AG10803 (cell line): Measurements from ENCODE around the gene PLCG1.
A peak's percentile ranks its signal among the peaks of the same experiment; 100 is the strongest.

Experiments used
- DNase-seq: peaks from one replicate; pipeline ENCODE4 v3.0.0; 2010; ENCODE audit warnings: low read depth
- H3K4me3 ChIP-seq: 2 replicates; pipeline ENCODE4 v1.5.1; 2011; ENCODE audit warnings: mild to moderate bottlenecking, low read length, control low read depth
- TF ChIP-seq, protein P1 (sequence below): conservative IDR thresholded peaks from 2 replicates; pipeline ENCODE4 v1.5.1; 2011; ENCODE audit warnings: mild to moderate bottlenecking, low read length, control low read depth, inconsistent platforms

PLCG1 gene

DNA sequence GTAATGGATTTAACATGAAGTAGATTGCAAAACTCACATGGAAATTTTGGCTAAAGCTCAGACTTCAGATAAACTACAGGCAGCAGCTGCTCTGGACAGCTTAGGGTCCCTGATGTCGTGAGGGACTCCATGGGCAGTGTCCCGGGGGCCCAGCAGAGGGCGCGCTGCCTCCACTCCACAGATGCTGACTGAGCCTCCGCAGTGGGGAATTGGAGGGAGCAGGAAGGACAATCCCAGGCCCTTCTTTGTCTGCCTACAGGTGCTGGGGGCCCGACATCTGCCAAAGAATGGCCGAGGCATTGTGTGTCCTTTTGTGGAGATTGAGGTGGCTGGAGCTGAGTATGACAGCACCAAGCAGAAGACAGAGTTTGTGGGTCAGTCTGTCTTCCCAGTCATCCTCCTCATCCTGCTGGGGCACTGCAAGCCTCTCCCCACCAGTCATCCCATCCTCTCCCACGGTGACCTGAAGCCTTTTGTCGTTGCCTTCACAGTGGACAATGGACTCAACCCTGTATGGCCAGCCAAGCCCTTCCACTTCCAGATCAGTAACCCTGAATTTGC, 35.9 kb downstream of the PLCG1 start:
- TF ChIP-seq, protein P1, sequence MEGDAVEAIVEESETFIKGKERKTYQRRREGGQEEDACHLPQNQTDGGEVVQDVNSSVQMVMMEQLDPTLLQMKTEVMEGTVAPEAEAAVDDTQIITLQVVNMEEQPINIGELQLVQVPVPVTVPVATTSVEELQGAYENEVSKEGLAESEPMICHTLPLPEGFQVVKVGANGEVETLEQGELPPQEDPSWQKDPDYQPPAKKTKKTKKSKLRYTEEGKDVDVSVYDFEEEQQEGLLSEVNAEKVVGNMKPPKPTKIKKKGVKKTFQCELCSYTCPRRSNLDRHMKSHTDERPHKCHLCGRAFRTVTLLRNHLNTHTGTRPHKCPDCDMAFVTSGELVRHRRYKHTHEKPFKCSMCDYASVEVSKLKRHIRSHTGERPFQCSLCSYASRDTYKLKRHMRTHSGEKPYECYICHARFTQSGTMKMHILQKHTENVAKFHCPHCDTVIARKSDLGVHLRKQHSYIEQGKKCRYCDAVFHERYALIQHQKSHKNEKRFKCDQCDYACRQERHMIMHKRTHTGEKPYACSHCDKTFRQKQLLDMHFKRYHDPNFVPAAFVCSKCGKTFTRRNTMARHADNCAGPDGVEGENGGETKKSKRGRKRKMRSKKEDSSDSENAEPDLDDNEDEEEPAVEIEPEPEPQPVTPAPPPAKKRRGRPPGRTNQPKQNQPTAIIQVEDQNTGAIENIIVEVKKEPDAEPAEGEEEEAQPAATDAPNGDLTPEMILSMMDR, result peak; percentile 97
- peak; percentile 80 for DNase-seq
- no peak overlapping the region for H3K4me3 ChIP-seq

DNA sequence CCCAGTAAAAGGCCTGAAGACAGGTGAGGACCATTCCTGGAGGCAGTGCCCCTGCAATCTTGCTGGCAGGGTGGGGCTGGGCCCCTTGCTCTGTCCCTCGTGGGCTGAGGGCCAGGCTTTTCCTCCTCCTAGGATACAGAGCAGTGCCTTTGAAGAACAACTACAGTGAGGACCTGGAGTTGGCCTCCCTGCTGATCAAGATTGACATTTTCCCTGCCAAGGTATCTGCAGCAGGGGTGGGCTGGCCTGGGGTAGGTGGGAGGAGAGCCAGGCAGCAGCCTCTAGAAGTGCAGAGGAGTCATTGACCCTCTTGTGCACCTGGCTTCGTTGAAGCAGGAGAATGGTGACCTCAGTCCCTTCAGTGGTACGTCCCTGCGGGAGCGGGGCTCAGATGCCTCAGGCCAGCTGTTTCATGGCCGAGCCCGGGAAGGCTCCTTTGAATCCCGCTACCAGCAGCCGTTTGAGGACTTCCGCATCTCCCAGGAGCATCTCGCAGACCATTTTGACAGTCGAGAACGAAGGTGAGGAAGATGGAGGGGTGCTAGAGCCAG, 36.5 kb downstream of the PLCG1 start:
- TF ChIP-seq, protein P1, result no peak
- DNase-seq, result no peak
- no peak overlapping the region for H3K4me3 ChIP-seq

DNA sequence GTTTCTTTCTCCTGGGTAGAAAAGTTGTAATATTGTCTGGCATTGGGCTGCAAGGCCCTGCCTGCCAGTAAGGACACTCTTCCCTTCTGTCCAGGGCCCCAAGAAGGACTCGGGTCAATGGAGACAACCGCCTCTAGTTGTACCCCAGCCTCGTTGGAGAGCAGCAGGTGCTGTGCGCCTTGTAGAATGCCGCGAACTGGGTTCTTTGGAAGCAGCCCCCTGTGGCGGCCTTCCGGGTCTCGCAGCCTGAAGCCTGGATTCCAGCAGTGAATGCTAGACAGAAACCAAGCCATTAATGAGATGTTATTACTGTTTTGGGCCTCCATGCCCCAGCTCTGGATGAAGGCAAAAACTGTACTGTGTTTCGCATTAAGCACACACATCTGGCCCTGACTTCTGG, 37.0 kb downstream of the PLCG1 start:
- TF ChIP-seq, protein P1, result no peak
- H3K4me3 ChIP-seq, result no peak overlapping the region
- no peak for DNase-seq

DNA sequence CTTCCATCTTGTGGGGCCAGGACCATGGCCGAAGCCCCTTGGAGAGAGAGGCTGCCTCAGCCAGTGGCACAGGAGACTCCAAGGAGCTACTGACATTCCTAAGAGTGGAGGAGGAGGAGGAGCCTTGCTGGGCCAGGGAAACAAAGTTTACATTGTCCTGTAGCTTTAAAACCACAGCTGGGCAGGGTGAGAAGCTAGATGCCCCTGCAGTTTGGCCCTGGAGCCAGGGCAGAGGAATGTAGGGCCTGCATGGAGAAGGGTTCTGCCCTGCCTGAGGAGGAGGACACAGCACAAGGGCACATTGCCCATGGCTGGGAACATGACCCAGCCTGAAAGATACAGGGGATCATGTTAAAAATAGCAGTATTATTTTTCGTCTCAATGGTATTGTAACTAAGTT, 37.4 kb downstream of the PLCG1 start:
- peak; percentile 35 for DNase-seq
- H3K4me3 ChIP-seq, result no peak overlapping the region
- TF ChIP-seq, protein P1, result no peak

DNA sequence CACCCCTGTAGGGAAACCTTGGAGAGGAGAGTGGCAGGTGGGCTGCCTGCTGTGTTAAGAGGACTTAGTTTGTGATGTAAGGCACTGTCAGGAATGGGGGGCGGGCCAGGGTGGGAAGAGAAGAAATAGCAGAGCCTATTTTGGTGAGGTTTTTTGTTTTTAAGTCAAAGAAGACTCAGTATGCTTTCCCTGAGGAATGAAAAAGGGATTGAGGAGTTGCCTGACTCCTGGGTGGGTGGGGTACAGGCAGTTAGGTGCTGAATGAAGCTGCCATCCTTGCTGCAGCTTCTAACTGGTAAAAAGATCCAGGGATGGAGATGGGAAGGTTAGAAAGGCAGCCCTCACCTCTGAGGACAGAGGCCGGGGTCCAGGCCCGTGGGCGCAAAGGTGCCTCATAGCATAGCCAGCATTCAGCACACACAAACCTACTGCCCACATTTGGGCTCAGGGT, 37.9 kb downstream of the PLCG1 start:
- DNase-seq, result no peak
- TF ChIP-seq, protein P1, result no peak
- H3K4me3 ChIP-seq, result no peak overlapping the region

DNA sequence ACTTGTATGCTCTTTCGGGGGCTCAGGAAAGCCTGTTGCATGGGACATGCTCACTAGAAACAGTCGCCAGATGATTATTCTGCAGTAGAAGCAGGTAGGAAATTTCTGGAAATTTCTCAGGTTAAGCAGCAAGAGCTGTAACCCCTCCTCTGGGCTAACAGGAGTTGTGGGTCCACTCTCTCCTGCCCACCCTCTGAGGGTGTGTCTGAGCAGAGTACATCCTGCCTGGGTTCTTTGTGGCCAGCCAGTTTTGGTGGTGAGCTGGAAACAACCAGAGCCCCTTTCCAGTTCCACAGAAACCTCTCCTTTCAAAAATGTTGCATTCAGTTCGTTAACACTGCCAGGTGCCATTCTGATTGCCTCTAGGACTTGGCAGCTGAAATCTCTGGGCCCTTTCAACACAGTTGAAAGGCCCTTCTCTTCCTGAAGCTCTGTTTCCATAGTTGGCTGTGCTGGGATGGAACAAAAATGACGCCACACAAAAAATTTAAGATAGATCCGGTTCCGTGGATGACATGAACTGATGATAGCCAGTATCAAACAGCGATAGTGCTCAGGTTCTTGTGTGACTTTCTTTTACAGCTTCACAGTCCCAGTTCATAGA, 38.5 kb downstream of the PLCG1 start:
- DNase-seq, result no peak
- TF ChIP-seq, protein P1, result no peak

More for the DNA sequence above, 38.5 kb downstream of the PLCG1 start:
- H3K4me3 ChIP-seq, result no peak overlapping the region
